Measurements from ENCODE around the gene GALNT10.

- TF ChIP-seq, protein P1, sequence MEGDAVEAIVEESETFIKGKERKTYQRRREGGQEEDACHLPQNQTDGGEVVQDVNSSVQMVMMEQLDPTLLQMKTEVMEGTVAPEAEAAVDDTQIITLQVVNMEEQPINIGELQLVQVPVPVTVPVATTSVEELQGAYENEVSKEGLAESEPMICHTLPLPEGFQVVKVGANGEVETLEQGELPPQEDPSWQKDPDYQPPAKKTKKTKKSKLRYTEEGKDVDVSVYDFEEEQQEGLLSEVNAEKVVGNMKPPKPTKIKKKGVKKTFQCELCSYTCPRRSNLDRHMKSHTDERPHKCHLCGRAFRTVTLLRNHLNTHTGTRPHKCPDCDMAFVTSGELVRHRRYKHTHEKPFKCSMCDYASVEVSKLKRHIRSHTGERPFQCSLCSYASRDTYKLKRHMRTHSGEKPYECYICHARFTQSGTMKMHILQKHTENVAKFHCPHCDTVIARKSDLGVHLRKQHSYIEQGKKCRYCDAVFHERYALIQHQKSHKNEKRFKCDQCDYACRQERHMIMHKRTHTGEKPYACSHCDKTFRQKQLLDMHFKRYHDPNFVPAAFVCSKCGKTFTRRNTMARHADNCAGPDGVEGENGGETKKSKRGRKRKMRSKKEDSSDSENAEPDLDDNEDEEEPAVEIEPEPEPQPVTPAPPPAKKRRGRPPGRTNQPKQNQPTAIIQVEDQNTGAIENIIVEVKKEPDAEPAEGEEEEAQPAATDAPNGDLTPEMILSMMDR (IDR thresholded peaks at IDR 0.05), result no peak
- TF ChIP-seq POLR2A (IDR thresholded peaks at IDR 0.05; ENCODE audit: low read length) (no peak), EP300 (IDR thresholded peaks at IDR 0.05) (no peak), RNF2 (IDR thresholded peaks at IDR 0.05; ENCODE audit: borderline replicate concordance, low read depth) (no peak), HOXA7 (CRISPR knock-in tag; IDR thresholded peaks at IDR 0.05) (no peak), NPAS2 (CRISPR knock-in tag; IDR thresholded peaks at IDR 0.05; ENCODE audit: borderline replicate concordance) (no peak), HEYL (CRISPR knock-in tag; IDR thresholded peaks at IDR 0.05) (no peak), JUN (IDR thresholded peaks at IDR 0.05) (no peak), ELK1 (IDR thresholded peaks at IDR 0.05; ENCODE audit: low read depth, low read length) (no peak)
Observed at GRCh38 chr5:154248691-154249090, 58.2 kb downstream of the GALNT10 start.
